Fibroblast of lung (primary cell): ENCODE measurements around the gene KCNIP1. TPM values are rescaled to one million over a fixed set of nuclear protein-coding genes. Genes with fewer than 3 reads are reported as not detected.

Experiments
- DNase-seq, 2 donors: peaks; one replicate each; pipeline versions ENCODE4 v3.0.0 to v3.0.0-alpha.2; 2010; ENCODE audit warnings: low read depth in 2 of 2
- H2AFZ ChIP-seq: 2 replicates; pipeline ENCODE4 v1.5.1; 2012; ENCODE audit warnings: low read length, control low read depth, inconsistent platforms
- H3K27ac ChIP-seq: 2 replicates; pipeline ENCODE4 v1.5.1; 2011; ENCODE audit warnings: low read length, control low read depth; ENCODE audit not compliant: insufficient read depth
- H3K27me3 ChIP-seq: 2 replicates; pipeline ENCODE4 v1.5.1; 2011; ENCODE audit warnings: mild to moderate bottlenecking, low read length; ENCODE audit not compliant: control insufficient read depth, insufficient read depth
- H3K36me3 ChIP-seq: 2 replicates; pipeline ENCODE4 v1.5.1; 2011; ENCODE audit warnings: low read length; ENCODE audit not compliant: control insufficient read depth, insufficient read depth
- H3K4me1 ChIP-seq: 2 replicates; pipeline ENCODE4 v1.5.1; 2011; ENCODE audit warnings: low read length; ENCODE audit not compliant: control insufficient read depth, insufficient read depth; ENCODE audit errors: extremely low read depth
- H3K4me2 ChIP-seq: 2 replicates; pipeline ENCODE4 v1.5.1; 2011; ENCODE audit warnings: low read length, control low read depth; ENCODE audit not compliant: insufficient read depth; ENCODE audit errors: extremely low read depth
- H3K4me3 ChIP-seq, 4 experiments: fragments of 200-600 bp in 1 of 4; sonication (generic) in 1 of 4; replicated peaks in 1 of 4; 2 replicates each; pipeline ENCODE4 v1.5.1; 2011 to 2016; ENCODE audit warnings: low read length in 4 of 4, low read depth in 3 of 4, mild to moderate bottlenecking in 3 of 4, control low read depth in 2 of 4, inconsistent platforms in 1 of 4, mixed read lengths in 1 of 4; ENCODE audit not compliant: insufficient read depth in 1 of 4; ENCODE audit errors: control extremely low read depth in 1 of 4
- H3K79me2 ChIP-seq: 2 replicates; pipeline ENCODE4 v1.5.1; 2012; ENCODE audit warnings: mild to moderate bottlenecking, low read length, inconsistent platforms; ENCODE audit not compliant: control insufficient read depth, insufficient read depth
- H3K9ac ChIP-seq: 2 replicates; pipeline ENCODE4 v1.5.1; 2011; ENCODE audit warnings: mild to moderate bottlenecking, low read length, control low read depth; ENCODE audit not compliant: insufficient read depth
- H3K9me3 ChIP-seq: 2 replicates; pipeline ENCODE4 v1.5.1; 2012; ENCODE audit warnings: low read depth, low read length; ENCODE audit not compliant: control insufficient read depth, insufficient read depth
- H4K20me1 ChIP-seq: 2 replicates; pipeline ENCODE4 v1.5.1; 2011; ENCODE audit warnings: low read length; ENCODE audit not compliant: control insufficient read depth, insufficient read depth; ENCODE audit errors: extremely low read depth
- CTCF ChIP-seq, 2 donors: IDR thresholded peaks in 1 of 2; conservative IDR thresholded peaks in 1 of 2; 1 replicate in 1 of 2; 2 replicates in 1 of 2; pipeline ENCODE4 v1.5.1; 2011 to 2012; ENCODE audit warnings: low read length in 2 of 2, control low read depth in 1 of 2, inconsistent platforms in 1 of 2, low read depth in 1 of 2, mild to moderate bottlenecking in 1 of 2
- EZH2 ChIP-seq: IDR thresholded peaks from 2 replicates; pipeline ENCODE4 v1.5.1; 2012; ENCODE audit warnings: low read length, control low read depth, mild to moderate bottlenecking; ENCODE audit errors: missing control alignments
- polyA plus RNA-seq, 2 donors: library from polyadenylated mRNA; depleted of rRNA in 1 of 2; stranded (reverse) in 1 of 2; unstranded in 1 of 2; fragments of >200 nt; gene quantifications; 2 replicates each; pipeline ENCODE4 v1.2.1, GENCODE V29; 2011 to 2012; ENCODE audit warnings: missing spikeins in 1 of 2
- total RNA-seq: library from RNA; depleted of rRNA; stranded (reverse); fragments of >200 nt; gene quantifications from 2 replicates; pipeline ENCODE4 v1.2.1, GENCODE V29; 2014

Gene KCNIP1
- total and polyA plus RNA-seq, 2 donors (not counting 1 experiment from before 2014, with no cell fraction given), result not detected

- no peak overlapping the region for H3K27ac ChIP-seq
- no peak for DNase-seq
- no peak overlapping the region for H3K9ac ChIP-seq
- no peaks in the 10 kb centered on the region for H3K79me2 ChIP-seq
- H4K20me1 ChIP-seq, result no peaks in the 10 kb centered on the region
- TF ChIP-seq CTCF (conservative IDR thresholded peaks at IDR 0.05 in 1 of 2, IDR thresholded peaks at IDR 0.05 in 1 of 2; ENCODE audit: low read depth in 1 of 2, low read length in 2 of 2), result no peak
- no peak for TF ChIP-seq EZH2
- no peaks in the 10 kb centered on the region for H3K27me3 ChIP-seq
- no peaks in the 10 kb centered on the region for H3K36me3 ChIP-seq
- no peaks in the 10 kb centered on the region for H3K9me3 ChIP-seq
- no peaks in the 10 kb centered on the region for H3K4me1 ChIP-seq
- H2AFZ ChIP-seq, result no peak overlapping the region
- no peak overlapping the region for H3K4me3 ChIP-seq
- H3K4me2 ChIP-seq, result no peak overlapping the region
Measured at GRCh38 chr5:170569101-170569500, 65.3 kb downstream of the KCNIP1 start.

GRCh38 chr5:170570476-170570875 lies 66.7 kb downstream of the KCNIP1 start:
- TF ChIP-seq CTCF (conservative IDR thresholded peaks at IDR 0.05 in 1 of 2, IDR thresholded peaks at IDR 0.05 in 1 of 2; ENCODE audit: low read depth in 1 of 2, low read length in 2 of 2), result no peak
- no peak for TF ChIP-seq EZH2
- Histone ChIP-seq H2AFZ (no peak overlapping the region), H3K4me3 (no peak overlapping the region), H3K79me2 (no peaks in the 10 kb centered on the region), H3K4me2 (no peak overlapping the region), H4K20me1 (no peaks in the 10 kb centered on the region), H3K36me3 (no peaks in the 10 kb centered on the region), H3K27me3 (no peaks in the 10 kb centered on the region), H3K27ac (no peak overlapping the region), H3K9ac (no peak overlapping the region), H3K4me1 (no peaks in the 10 kb centered on the region), H3K9me3 (no peaks in the 10 kb centered on the region)
- no peak for DNase-seq

GRCh38 chr5:170571281-170571731 lies 67.5 kb downstream of the KCNIP1 start:
- H2AFZ ChIP-seq, result no peak overlapping the region

More at GRCh38 chr5:170571281-170571731, 67.5 kb downstream of the KCNIP1 start:
- no peaks in the 10 kb centered on the region for H3K4me1 ChIP-seq
- H3K9me3 ChIP-seq, result no peaks in the 10 kb centered on the region
- no peak overlapping the region for H3K4me3 ChIP-seq
- H3K27ac ChIP-seq, result no peak overlapping the region
- no peaks in the 10 kb centered on the region for H4K20me1 ChIP-seq
- DNase-seq, result peak in 1 of 2 donors; percentile 89
- no peaks in the 10 kb centered on the region for H3K79me2 ChIP-seq
- H3K27me3 ChIP-seq, result no peaks in the 10 kb centered on the region
- no peak overlapping the region for H3K4me2 ChIP-seq
- TF ChIP-seq EZH2, result no peak
- TF ChIP-seq CTCF (conservative IDR thresholded peaks at IDR 0.05 in 1 of 2, IDR thresholded peaks at IDR 0.05 in 1 of 2; ENCODE audit: low read depth in 1 of 2, low read length in 2 of 2), result no peak
- no peak overlapping the region for H3K9ac ChIP-seq
- no peaks in the 10 kb centered on the region for H3K36me3 ChIP-seq
